Cardiac muscle cell (in vitro differentiated cells and primary cell): ENCODE results near the gene BTD. TPM values are rescaled to one million over a fixed set of nuclear protein-coding genes. Genes with fewer than 3 reads are reported as not detected.

Experiments used
- DNase-seq, 2 donors: peaks; one replicate each; pipeline versions ENCODE4 v3.0.0 to v3.0.0-alpha.2; 2010 to 2017; ENCODE audit warnings: low read depth in 1 of 2, low spot score in 1 of 2
- H3K27ac ChIP-seq: fragments of 200-600 bp; sonication (generic); 2 replicates; pipeline ENCODE4 v1.5.1; 2016
- H3K27me3 ChIP-seq: fragments of 200-600 bp; sonication (generic); 2 replicates; pipeline ENCODE4 v1.6.0; 2016; ENCODE audit warnings: control low read depth
- H3K36me3 ChIP-seq: fragments of 200-600 bp; sonication (generic); 2 replicates; pipeline ENCODE4 v1.5.1; 2016; ENCODE audit warnings: control low read depth
- H3K4me1 ChIP-seq: fragments of 200-600 bp; sonication (generic); 2 replicates; pipeline ENCODE4 v1.8.1; 2017; ENCODE audit warnings: low read depth, mild to moderate bottlenecking, mixed run types
- H3K4me3 ChIP-seq: fragments of 200-600 bp; sonication (generic); 2 replicates; pipeline ENCODE4 v1.5.1; 2016; ENCODE audit warnings: mild to moderate bottlenecking
- H3K9me3 ChIP-seq: fragments of 200-600 bp; sonication (generic); 2 replicates; pipeline ENCODE4 v1.5.1; 2017; ENCODE audit warnings: low read depth, mild to moderate bottlenecking, control low read depth
- CTCF ChIP-seq: IDR thresholded peaks from 2 replicates; pipeline ENCODE4 v1.5.1; 2012; ENCODE audit warnings: low read depth, mild to moderate bottlenecking, low read length
- polyA plus RNA-seq: library from polyadenylated mRNA; unstranded; fragments of >200 nt; fragmentation: Nextera tagmentation; extraction: Ambion mirVana; gene quantifications from 2 replicates; pipeline ENCODE4 v1.2.1, GENCODE V29; 2016
- total RNA-seq: library from RNA; depleted of rRNA; stranded (reverse); fragments of >200 nt; gene quantifications from 2 replicates; pipeline ENCODE4 v1.2.3, GENCODE V29; 2016

BTD gene
- total and polyA plus RNA-seq, 2 experiments from 2014 or later, result 9.4 to 14.4 TPM

GRCh38 chr3:15634671-15635070, 33.1 kb downstream of the BTD start:
- Histone ChIP-seq H3K4me1 (no peaks in the 10 kb centered on the region), H3K4me3 (no peak overlapping the region), H3K9me3 (no peaks in the 10 kb centered on the region), H3K27me3 (no peaks in the 10 kb centered on the region), H3K27ac (no peak overlapping the region), H3K36me3 (no peaks in the 10 kb centered on the region)
- no peak for TF ChIP-seq CTCF
- no peak for DNase-seq

DNA sequence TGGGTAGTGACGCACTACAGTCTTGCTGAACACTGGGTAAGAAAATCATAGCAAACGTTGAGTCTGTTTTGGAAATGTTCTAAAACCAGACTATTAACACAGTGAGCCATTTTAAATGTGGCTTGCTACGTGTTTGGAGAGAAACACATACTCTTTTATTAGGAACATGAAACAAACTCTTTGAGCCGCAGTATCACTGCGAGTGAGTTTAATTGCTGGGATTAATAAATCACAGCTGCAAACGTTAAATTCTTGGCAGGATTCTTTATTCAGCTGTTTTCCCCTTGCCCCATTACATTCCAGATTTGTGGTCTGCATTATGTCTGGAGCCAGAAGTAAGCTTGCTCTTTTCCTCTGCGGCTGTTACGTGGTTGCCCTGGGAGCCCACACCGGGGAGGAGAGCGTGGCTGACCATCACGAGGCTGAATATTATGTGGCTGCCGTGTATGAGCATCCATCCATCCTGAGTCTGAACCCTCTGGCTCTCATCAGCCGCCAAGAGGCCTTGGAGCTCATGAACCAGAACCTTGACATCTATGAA, 33.6 kb downstream of the BTD start:
- TF ChIP-seq CTCF, result no peak
- no peak overlapping the region for H3K4me3 ChIP-seq
- H3K4me1 ChIP-seq, result no peaks in the 10 kb centered on the region
- no peaks in the 10 kb centered on the region for H3K9me3 ChIP-seq
- H3K27ac ChIP-seq, result no peak overlapping the region
- no peaks in the 10 kb centered on the region for H3K27me3 ChIP-seq
- peak in 1 of 2 donors; percentile 88 for DNase-seq
- H3K36me3 ChIP-seq, result no peaks in the 10 kb centered on the region

GRCh38 chr3:15636028-15636709, 34.6 kb downstream of the BTD start:
- H3K4me3 ChIP-seq, result no peak overlapping the region
- H3K36me3 ChIP-seq, result no peaks in the 10 kb centered on the region
- H3K27me3 ChIP-seq, result no peaks in the 10 kb centered on the region
- H3K27ac ChIP-seq, result no peak overlapping the region
- DNase-seq, result peak in 1 of 2 donors; percentile 87
- TF ChIP-seq CTCF, result no peak
- H3K4me1 ChIP-seq, result no peaks in the 10 kb centered on the region
- no peaks in the 10 kb centered on the region for H3K9me3 ChIP-seq

DNA sequence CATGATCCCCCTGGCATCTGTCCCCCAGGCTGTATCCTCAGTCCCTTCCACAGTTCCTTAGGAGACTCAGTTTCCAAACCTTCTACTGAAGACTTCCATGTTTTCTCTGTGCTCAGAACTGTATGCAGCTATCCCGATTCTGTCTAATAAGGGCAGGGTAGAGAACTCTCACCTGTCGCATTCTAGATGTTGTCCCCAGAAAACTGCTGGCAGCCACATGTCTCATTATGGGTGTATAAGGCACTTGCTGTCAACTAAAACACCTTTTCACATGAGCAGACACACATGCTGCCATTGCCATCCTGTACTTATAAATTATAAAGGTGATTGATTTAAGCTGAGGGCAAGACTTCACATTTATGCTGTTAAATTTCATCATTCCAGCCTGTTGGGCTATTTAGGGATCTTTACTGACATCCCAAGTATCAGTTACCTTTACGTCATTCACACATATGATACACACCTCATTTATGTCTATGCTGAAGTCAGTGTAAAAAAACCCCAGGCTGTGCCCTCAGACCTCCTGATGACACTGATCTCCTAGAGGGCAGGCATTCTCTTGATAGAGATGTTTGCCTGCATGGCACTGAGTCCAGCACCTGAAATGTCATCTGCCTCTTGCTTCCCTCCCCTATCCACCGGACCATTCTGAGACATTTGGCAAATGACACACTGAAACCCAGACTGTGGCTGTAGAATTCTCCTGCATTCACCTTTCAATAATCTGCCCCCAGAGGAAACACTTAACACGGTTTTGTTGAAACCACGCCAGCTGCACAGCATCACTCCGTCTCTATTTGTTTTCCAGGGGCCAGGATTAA, 35.8 kb downstream of the BTD start:
- Histone ChIP-seq H3K4me1 (no peaks in the 10 kb centered on the region), H3K27ac (no peak overlapping the region)

More for the DNA sequence above, 35.8 kb downstream of the BTD start:
- Histone ChIP-seq H3K4me3 (no peak overlapping the region), H3K27me3 (no peaks in the 10 kb centered on the region), H3K36me3 (no peaks in the 10 kb centered on the region), H3K9me3 (no peaks in the 10 kb centered on the region)
- DNase-seq, result no peak
- no peak for TF ChIP-seq CTCF
